ENCODE measurements around the gene SF3A1.

- TF ChIP-seq CTCF (IDR thresholded peaks at IDR 0.05; ENCODE audit: extremely low read depth in 1 of 2, insufficient read depth in 1 of 2, low read depth in 1 of 2, low read length in 2 of 2) (no peak), JUN (IDR thresholded peaks at IDR 0.05; ENCODE audit: borderline replicate concordance, insufficient read depth, insufficient read length, low read depth) (no peak), POLR2A (IDR thresholded peaks at IDR 0.05; ENCODE audit: low read depth, low read length) (no peak), EZH2 (IDR thresholded peaks at IDR 0.05; ENCODE audit: borderline replicate concordance, low read depth, low read length, severe bottlenecking) (no peak), MAX (IDR thresholded peaks at IDR 0.05; ENCODE audit: insufficient read depth, insufficient read length) (no peak)
These were observed 45.5 kb upstream of the SF3A1 start for GRCh38 chr22:30402028-30402765.
